WTC11 (cell line): ENCODE measurements around the gene CREB3L1. TPM values are rescaled to one million over a fixed set of nuclear protein-coding genes. Genes with fewer than 3 reads are reported as not detected.

Experiments
- ATAC-seq: fragments of 200-7000 bp; cut with Tn5 transposase; 2 replicates; pipeline ENCODE4 v1.10.0; 2021; ENCODE audit warnings: mild to moderate bottlenecking, moderate library complexity
- CTCF ChIA-PET: fragments of 300-600 bp; sonication (Branson Sonifier 250); formaldehyde crosslinking; loops from one replicate; lab custom pipeline; 2021; ENCODE audit warnings: antibody characterized with exemption; lab: Charles Lee
- POLR2A ChIA-PET: fragments of 350-600 bp; sonication (Branson Sonifier 250); formaldehyde crosslinking; loops from one replicate; lab custom pipeline; 2021; ENCODE audit warnings: antibody characterized with exemption; lab: Charles Lee
- DNase-seq: peaks from one replicate; pipeline ENCODE4 v3.0.0; 2021; ENCODE audit warnings: low spot score
- H3K27ac Mint-ChIP-seq: 2 replicates; pipeline ENCODE4 v1.8.0; 2021; ENCODE audit warnings: mixed read lengths
- H3K27me3 Mint-ChIP-seq: 2 replicates; pipeline ENCODE4 v1.8.0; 2021; ENCODE audit warnings: low read depth, mild to moderate bottlenecking, moderate library complexity, mixed read lengths
- H3K36me3 Mint-ChIP-seq: 2 replicates; pipeline ENCODE4 v1.8.0; 2021; ENCODE audit warnings: mixed read lengths
- H3K4me1 Mint-ChIP-seq: 2 replicates; pipeline ENCODE4 v1.8.0; 2022; ENCODE audit warnings: mixed read lengths
- H3K4me3 Mint-ChIP-seq: 2 replicates; pipeline ENCODE4 v1.8.0; 2021; ENCODE audit warnings: mild to moderate bottlenecking, moderate library complexity, mixed read lengths
- H3K9me3 Mint-ChIP-seq: 2 replicates; pipeline ENCODE4 v1.8.0; 2021; ENCODE audit warnings: mixed read lengths
- ATF1 ChIP-seq: sonication (generic); formaldehyde crosslinking; IDR thresholded peaks from 2 replicates; pipeline ENCODE4 v1.8.1; 2023; ENCODE audit warnings: mild to moderate bottlenecking, moderate library complexity, missing genetic modification reagents
- CREB1 ChIP-seq: sonication (generic); formaldehyde crosslinking; IDR thresholded peaks from 2 replicates; pipeline ENCODE4 v1.8.0; 2023; ENCODE audit warnings: mild to moderate bottlenecking, missing genetic modification reagents
- IRF2 ChIP-seq: sonication (generic); formaldehyde crosslinking; IDR thresholded peaks from 2 replicates; pipeline ENCODE4 v1.8.0; 2022; ENCODE audit warnings: low read depth, missing genetic modification reagents, borderline replicate concordance
- JAZF1 ChIP-seq: fragments of 250-450 bp; sonication (Bioruptor Pico); IDR thresholded peaks from 2 replicates; pipeline ENCODE4 v1.9.0; 2021; ENCODE audit warnings: moderate library complexity, mild to moderate bottlenecking, inconsistent platforms
- JUN ChIP-seq: sonication (generic); formaldehyde crosslinking; IDR thresholded peaks from 2 replicates; pipeline ENCODE4 v1.8.0; 2023; ENCODE audit warnings: mild to moderate bottlenecking, missing genetic modification reagents
- NR1H2 ChIP-seq: sonication (generic); formaldehyde crosslinking; IDR thresholded peaks from 2 replicates; pipeline ENCODE4 v1.9.0; 2021; ENCODE audit warnings: mild to moderate bottlenecking, moderate library complexity, missing genetic modification reagents
- RELA ChIP-seq: sonication (generic); formaldehyde crosslinking; IDR thresholded peaks from 2 replicates; pipeline ENCODE4 v1.8.1; 2022; ENCODE audit warnings: missing genetic modification reagents, mild to moderate bottlenecking, borderline replicate concordance
- RORB ChIP-seq: fragments of 250-450 bp; sonication (Bioruptor Pico); IDR thresholded peaks from 2 replicates; pipeline ENCODE4 v1.9.0; 2021; ENCODE audit warnings: mild to moderate bottlenecking
- SMAD4 ChIP-seq: sonication (generic); formaldehyde crosslinking; IDR thresholded peaks from 2 replicates; pipeline ENCODE4 v1.8.0; 2022; ENCODE audit warnings: mild to moderate bottlenecking, missing genetic modification reagents
- TCF7 ChIP-seq: sonication (generic); formaldehyde crosslinking; IDR thresholded peaks from 2 replicates; pipeline ENCODE4 v1.8.0; 2022; ENCODE audit warnings: mild to moderate bottlenecking, low read depth, missing genetic modification reagents, moderate library complexity
- TP53 ChIP-seq: sonication (generic); formaldehyde crosslinking; IDR thresholded peaks from 2 replicates; pipeline ENCODE4 v1.8.1; 2023; ENCODE audit warnings: mild to moderate bottlenecking, missing genetic modification reagents
- ZNF121 ChIP-seq: sonication (generic); formaldehyde crosslinking; IDR thresholded peaks from 2 replicates; pipeline ENCODE4 v1.8.0; 2023; ENCODE audit warnings: missing genetic modification reagents
- ZNF317 ChIP-seq: sonication (generic); formaldehyde crosslinking; IDR thresholded peaks from 2 replicates; pipeline ENCODE4 v1.8.1; 2023; ENCODE audit warnings: low read depth, mild to moderate bottlenecking, moderate library complexity, missing genetic modification reagents, borderline replicate concordance
- ZNF396 ChIP-seq: fragments of 250-450 bp; sonication (Bioruptor Pico); IDR thresholded peaks from 2 replicates; pipeline ENCODE4 v1.8.0; 2021; ENCODE audit warnings: mild to moderate bottlenecking, moderate library complexity, borderline replicate concordance
- total RNA-seq: library from RNA; stranded (reverse); gene quantifications from 3 replicates; pipeline ENCODE4 v1.2.3, GENCODE V29; 2021
- TF ChIP-seq, protein P1 (sequence below): sonication (generic); formaldehyde crosslinking; IDR thresholded peaks from 2 replicates; pipeline ENCODE4 v1.8.0; 2023; ENCODE audit warnings: mild to moderate bottlenecking, missing genetic modification reagents
- TF ChIP-seq, protein P2 (sequence below): sonication (generic); formaldehyde crosslinking; IDR thresholded peaks from 2 replicates; pipeline ENCODE4 v1.8.1; 2023; ENCODE audit warnings: mild to moderate bottlenecking, missing genetic modification reagents, borderline replicate concordance
- TF ChIP-seq, protein P3 (sequence below): sonication (generic); formaldehyde crosslinking; IDR thresholded peaks from 2 replicates; pipeline ENCODE4 v1.8.1; 2022; ENCODE audit warnings: mild to moderate bottlenecking, missing genetic modification reagents, moderate library complexity, borderline replicate concordance

Gene CREB3L1
- total RNA-seq, 1 experiment from 2014 or later: 10.9 TPM

DNA sequence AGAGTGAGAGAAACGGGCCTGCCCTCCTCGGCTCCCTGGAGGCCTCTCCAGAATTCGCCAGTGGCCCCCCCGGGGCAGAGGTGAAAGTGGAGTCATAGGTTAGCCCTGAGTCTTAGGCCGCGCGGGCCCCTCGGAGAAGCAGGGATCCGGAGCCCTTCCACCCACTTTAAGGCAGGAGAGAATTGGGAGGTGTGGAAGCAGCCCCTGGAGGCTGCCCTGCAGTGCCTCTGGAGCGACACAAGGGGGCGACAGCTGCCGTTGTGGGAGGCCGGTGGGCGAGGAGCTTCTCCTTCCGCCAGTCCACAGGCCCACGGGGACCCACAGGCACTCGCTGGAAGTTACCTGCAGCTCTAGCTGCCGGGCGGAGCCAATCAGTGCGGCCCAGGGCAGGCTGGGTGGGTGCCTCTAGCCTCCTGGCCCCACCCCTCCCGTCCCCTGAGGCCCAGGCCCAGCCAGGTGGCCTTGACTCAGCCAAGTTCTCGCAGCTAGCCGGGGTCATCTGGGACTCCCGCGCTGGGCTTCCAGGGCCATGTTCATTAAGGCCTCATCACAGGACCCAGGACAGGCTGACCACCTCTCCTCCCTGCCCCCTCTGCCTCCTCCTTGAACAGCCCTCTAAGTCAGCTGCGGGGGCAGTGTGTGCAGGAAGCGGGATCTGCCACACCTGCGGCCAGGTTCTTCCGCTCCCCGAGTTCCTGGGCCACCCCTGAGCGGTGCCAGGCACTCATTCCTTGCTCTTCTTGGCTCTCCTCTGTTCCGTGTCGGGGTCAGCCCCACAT, 74.8 kb downstream of the CREB3L1 start (continued):
- TF ChIP-seq, protein P1, sequence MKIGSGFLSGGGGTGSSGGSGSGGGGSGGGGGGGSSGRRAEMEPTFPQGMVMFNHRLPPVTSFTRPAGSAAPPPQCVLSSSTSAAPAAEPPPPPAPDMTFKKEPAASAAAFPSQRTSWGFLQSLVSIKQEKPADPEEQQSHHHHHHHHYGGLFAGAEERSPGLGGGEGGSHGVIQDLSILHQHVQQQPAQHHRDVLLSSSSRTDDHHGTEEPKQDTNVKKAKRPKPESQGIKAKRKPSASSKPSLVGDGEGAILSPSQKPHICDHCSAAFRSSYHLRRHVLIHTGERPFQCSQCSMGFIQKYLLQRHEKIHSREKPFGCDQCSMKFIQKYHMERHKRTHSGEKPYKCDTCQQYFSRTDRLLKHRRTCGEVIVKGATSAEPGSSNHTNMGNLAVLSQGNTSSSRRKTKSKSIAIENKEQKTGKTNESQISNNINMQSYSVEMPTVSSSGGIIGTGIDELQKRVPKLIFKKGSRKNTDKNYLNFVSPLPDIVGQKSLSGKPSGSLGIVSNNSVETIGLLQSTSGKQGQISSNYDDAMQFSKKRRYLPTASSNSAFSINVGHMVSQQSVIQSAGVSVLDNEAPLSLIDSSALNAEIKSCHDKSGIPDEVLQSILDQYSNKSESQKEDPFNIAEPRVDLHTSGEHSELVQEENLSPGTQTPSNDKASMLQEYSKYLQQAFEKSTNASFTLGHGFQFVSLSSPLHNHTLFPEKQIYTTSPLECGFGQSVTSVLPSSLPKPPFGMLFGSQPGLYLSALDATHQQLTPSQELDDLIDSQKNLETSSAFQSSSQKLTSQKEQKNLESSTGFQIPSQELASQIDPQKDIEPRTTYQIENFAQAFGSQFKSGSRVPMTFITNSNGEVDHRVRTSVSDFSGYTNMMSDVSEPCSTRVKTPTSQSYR (CRISPR knock-in tag): no peak
- TF ChIP-seq, protein P2, sequence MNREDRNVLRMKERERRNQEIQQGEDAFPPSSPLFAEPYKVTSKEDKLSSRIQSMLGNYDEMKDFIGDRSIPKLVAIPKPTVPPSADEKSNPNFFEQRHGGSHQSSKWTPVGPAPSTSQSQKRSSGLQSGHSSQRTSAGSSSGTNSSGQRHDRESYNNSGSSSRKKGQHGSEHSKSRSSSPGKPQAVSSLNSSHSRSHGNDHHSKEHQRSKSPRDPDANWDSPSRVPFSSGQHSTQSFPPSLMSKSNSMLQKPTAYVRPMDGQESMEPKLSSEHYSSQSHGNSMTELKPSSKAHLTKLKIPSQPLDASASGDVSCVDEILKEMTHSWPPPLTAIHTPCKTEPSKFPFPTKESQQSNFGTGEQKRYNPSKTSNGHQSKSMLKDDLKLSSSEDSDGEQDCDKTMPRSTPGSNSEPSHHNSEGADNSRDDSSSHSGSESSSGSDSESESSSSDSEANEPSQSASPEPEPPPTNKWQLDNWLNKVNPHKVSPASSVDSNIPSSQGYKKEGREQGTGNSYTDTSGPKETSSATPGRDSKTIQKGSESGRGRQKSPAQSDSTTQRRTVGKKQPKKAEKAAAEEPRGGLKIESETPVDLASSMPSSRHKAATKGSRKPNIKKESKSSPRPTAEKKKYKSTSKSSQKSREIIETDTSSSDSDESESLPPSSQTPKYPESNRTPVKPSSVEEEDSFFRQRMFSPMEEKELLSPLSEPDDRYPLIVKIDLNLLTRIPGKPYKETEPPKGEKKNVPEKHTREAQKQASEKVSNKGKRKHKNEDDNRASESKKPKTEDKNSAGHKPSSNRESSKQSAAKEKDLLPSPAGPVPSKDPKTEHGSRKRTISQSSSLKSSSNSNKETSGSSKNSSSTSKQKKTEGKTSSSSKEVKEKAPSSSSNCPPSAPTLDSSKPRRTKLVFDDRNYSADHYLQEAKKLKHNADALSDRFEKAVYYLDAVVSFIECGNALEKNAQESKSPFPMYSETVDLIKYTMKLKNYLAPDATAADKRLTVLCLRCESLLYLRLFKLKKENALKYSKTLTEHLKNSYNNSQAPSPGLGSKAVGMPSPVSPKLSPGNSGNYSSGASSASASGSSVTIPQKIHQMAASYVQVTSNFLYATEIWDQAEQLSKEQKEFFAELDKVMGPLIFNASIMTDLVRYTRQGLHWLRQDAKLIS (CRISPR knock-in tag): no peak
- TF ChIP-seq, all 79 proteins: peak for 8

DNA sequence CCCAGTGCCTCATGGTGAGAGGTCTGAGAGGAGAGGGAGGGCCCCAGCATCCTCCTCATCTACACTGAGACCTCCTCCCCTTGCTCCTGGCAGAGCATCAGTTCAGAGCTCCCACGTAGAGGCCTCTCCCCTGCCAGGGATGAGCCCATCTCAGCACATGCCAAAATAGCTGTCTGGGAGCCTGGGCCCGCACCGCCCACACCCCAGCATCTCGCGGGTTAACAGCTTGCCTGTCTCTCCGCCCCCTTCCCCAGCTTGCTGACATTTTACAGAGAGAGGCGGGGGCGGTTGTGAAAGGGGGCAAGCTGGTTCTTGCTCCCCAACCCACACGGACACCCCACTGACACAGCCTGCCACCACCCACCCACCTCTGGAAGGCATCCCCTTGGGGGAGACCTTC, 76.2 kb downstream of the CREB3L1 start:
- peaks cover 8% of the 10 kb centered on the region for H3K36me3 Mint-ChIP-seq
- TF ChIP-seq JUN (CRISPR knock-in tag): no peak
- TF ChIP-seq JAZF1 (CRISPR knock-in tag): no peak
- TF ChIP-seq RELA (CRISPR knock-in tag): no peak
- no peak for TF ChIP-seq NR1H2 (CRISPR knock-in tag)
- no peak for TF ChIP-seq TP53 (CRISPR knock-in tag)
- no peak for TF ChIP-seq RORB (CRISPR knock-in tag)
- no peak for TF ChIP-seq ZNF121 (CRISPR knock-in tag)
- no peak for TF ChIP-seq CREB1 (CRISPR knock-in tag)
- no peak for TF ChIP-seq TCF7
- no peak for TF ChIP-seq ZNF317 (CRISPR knock-in tag)
- TF ChIP-seq, protein P3, sequence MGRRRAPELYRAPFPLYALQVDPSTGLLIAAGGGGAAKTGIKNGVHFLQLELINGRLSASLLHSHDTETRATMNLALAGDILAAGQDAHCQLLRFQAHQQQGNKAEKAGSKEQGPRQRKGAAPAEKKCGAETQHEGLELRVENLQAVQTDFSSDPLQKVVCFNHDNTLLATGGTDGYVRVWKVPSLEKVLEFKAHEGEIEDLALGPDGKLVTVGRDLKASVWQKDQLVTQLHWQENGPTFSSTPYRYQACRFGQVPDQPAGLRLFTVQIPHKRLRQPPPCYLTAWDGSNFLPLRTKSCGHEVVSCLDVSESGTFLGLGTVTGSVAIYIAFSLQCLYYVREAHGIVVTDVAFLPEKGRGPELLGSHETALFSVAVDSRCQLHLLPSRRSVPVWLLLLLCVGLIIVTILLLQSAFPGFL (CRISPR knock-in tag): no peak
- no peak for TF ChIP-seq ATF1
- no peak for TF ChIP-seq ZNF396 (CRISPR knock-in tag)
- TF ChIP-seq IRF2 (CRISPR knock-in tag): no peak
- TF ChIP-seq SMAD4 (CRISPR knock-in tag): no peak
- TF ChIP-seq, all 79 proteins: peak for 0
- ChIA-PET POLR2A (interaction anchor here (1.9 kb wide), 1 partner anchor 14 kb away, joined by 5 read pairs; no protein-coding TSS in a partner anchor), CTCF (interaction anchor here (1.0 to 8.8 kb wide), 12 partner anchors 12 to 114 kb away, joined by 3 to 231 read pairs (median 28); partner anchors contain the start of genes CHRM4 and MDK)
- Mint-ChIP-seq H3K27ac (no peak overlapping the region), H3K4me3 (no peak overlapping the region), H3K27me3 (no peaks in the 10 kb centered on the region), H3K4me1 (peaks cover 61% of the 10 kb centered on the region), H3K9me3 (no peaks in the 10 kb centered on the region)
- DNase-seq: no peak
- ATAC-seq: no peak
